ENCODE results near the gene IPCEF1. TPM values are rescaled to one million over a fixed set of nuclear protein-coding genes. Genes with fewer than 3 reads are reported as not detected.

Gene IPCEF1
- total and polyA plus RNA-seq, 2 experiments from 2014 or later, result 0.15 TPM; not detected in 1

- no peaks in the 10 kb centered on the region for H3K27me3 ChIP-seq
- H3K27ac ChIP-seq, result no peak overlapping the region
- H3K4me3 ChIP-seq, result no peak overlapping the region
- H3K36me3 ChIP-seq, result no peaks in the 10 kb centered on the region
- TF ChIP-seq CTCF (IDR thresholded peaks at IDR 0.05; ENCODE audit: low read depth, low read length), result no peak
- H3K4me1 ChIP-seq (ENCODE audit: low read depth), result peaks cover 13% of the 10 kb centered on the region
- DNase-seq (ENCODE audit: low read depth in 1 of 2, low spot score in 1 of 2), result peak in 1 of 2 donors; percentile 70
- H3K9me3 ChIP-seq (ENCODE audit: low read depth), result no peaks in the 10 kb centered on the region
These were observed 54.5 kb downstream of the IPCEF1 start for GRCh38 chr6:154301839-154302752.

GRCh38 chr6:154301086-154301625 lies 55.4 kb downstream of the IPCEF1 start:
- no peak overlapping the region for H3K4me3 ChIP-seq
- no peaks in the 10 kb centered on the region for H3K27me3 ChIP-seq
- peaks cover 13% of the 10 kb centered on the region for H3K4me1 ChIP-seq (ENCODE audit: low read depth)
- no peak for TF ChIP-seq CTCF (IDR thresholded peaks at IDR 0.05; ENCODE audit: low read depth, low read length)
- no peak for DNase-seq (ENCODE audit: low read depth in 1 of 2, low spot score in 1 of 2)
- H3K9me3 ChIP-seq (ENCODE audit: low read depth), result no peaks in the 10 kb centered on the region
- H3K36me3 ChIP-seq, result no peaks in the 10 kb centered on the region
- no peak overlapping the region for H3K27ac ChIP-seq

- Histone ChIP-seq H3K9me3 (ENCODE audit: low read depth) (no peaks in the 10 kb centered on the region), H3K27me3 (no peaks in the 10 kb centered on the region), H3K27ac (peak overlapping the region; percentile 89), H3K36me3 (no peaks in the 10 kb centered on the region), H3K4me3 (no peak overlapping the region), H3K4me1 (ENCODE audit: low read depth) (peaks cover 13% of the 10 kb centered on the region)
- TF ChIP-seq CTCF (IDR thresholded peaks at IDR 0.05; ENCODE audit: low read depth, low read length), result no peak
- DNase-seq (ENCODE audit: low read depth in 1 of 2, low spot score in 1 of 2), result peak in 1 of 2 donors; percentile 41
These were observed 58.3 kb downstream of the IPCEF1 start for GRCh38 chr6:154298297-154298696.

GRCh38 chr6:154297721-154298120 lies 58.9 kb downstream of the IPCEF1 start:
- no peaks in the 10 kb centered on the region for H3K9me3 ChIP-seq (ENCODE audit: low read depth)
- peaks cover 13% of the 10 kb centered on the region for H3K4me1 ChIP-seq (ENCODE audit: low read depth)
- H3K36me3 ChIP-seq, result no peaks in the 10 kb centered on the region
- no peak for TF ChIP-seq CTCF (IDR thresholded peaks at IDR 0.05; ENCODE audit: low read depth, low read length)
- DNase-seq (ENCODE audit: low read depth in 1 of 2, low spot score in 1 of 2), result peak; percentile 72 to 77
- no peak overlapping the region for H3K4me3 ChIP-seq
- peak overlapping the region; percentile 89 for H3K27ac ChIP-seq
- H3K27me3 ChIP-seq, result no peaks in the 10 kb centered on the region

GRCh38 chr6:154297210-154297609 lies 59.4 kb downstream of the IPCEF1 start:
- no peak overlapping the region for H3K4me3 ChIP-seq
- DNase-seq (ENCODE audit: low read depth in 1 of 2, low spot score in 1 of 2), result no peak
- no peaks in the 10 kb centered on the region for H3K9me3 ChIP-seq (ENCODE audit: low read depth)
- H3K4me1 ChIP-seq (ENCODE audit: low read depth), result peaks cover 13% of the 10 kb centered on the region
- TF ChIP-seq CTCF (IDR thresholded peaks at IDR 0.05; ENCODE audit: low read depth, low read length), result no peak
- H3K36me3 ChIP-seq, result no peaks in the 10 kb centered on the region
- H3K27ac ChIP-seq, result peak overlapping the region; percentile 89
- H3K27me3 ChIP-seq, result no peaks in the 10 kb centered on the region
